Activated CD8-positive, alpha-beta T cell treated with anti-CD3 and anti-CD28 coated beads for 36 hours (primary cell): Measurements from ENCODE around the gene SART3. TPM values are rescaled to one million over a fixed set of nuclear protein-coding genes. Genes with fewer than 3 reads are reported as not detected.
"Not testable (repeated sequence)": the region's sequence is repeated elsewhere in the genome, so short reads cannot be mapped to it uniquely, and the experiment has no call there.

Source experiments
- ATAC-seq: fragments of 200-7000 bp; cut with Tn5 transposase; one replicate; pipeline ENCODE4 v1.10.0; 2021; ENCODE audit warnings: mild to moderate bottlenecking, moderate library complexity
- CTCF ChIA-PET: fragments of 350-600 bp; sonication (Branson Sonifier 250); formaldehyde crosslinking; loops from one replicate; lab custom pipeline; 2021; ENCODE audit warnings: antibody characterized with exemption; lab: Charles Lee
- POLR2A ChIA-PET: fragments of 350-600 bp; sonication (Branson Sonifier 250); formaldehyde crosslinking; loops from one replicate; lab custom pipeline; 2021; ENCODE audit warnings: antibody characterized with exemption; lab: Charles Lee
- DNase-seq: peaks from one replicate; pipeline ENCODE4 v3.0.0-alpha.2; 2020
- H3K27ac Mint-ChIP-seq: one replicate; pipeline ENCODE4 v1.8.0; 2021; ENCODE audit warnings: mild to moderate bottlenecking, mixed read lengths
- H3K27me3 Mint-ChIP-seq: one replicate; pipeline ENCODE4 v1.8.0; 2021; ENCODE audit warnings: mixed read lengths
- H3K36me3 Mint-ChIP-seq: one replicate; pipeline ENCODE4 v1.8.0; 2021; ENCODE audit warnings: low read depth, mixed read lengths
- H3K4me1 Mint-ChIP-seq: one replicate; pipeline ENCODE4 v1.8.0; 2021; ENCODE audit warnings: low read depth, mixed read lengths
- H3K4me3 Mint-ChIP-seq: one replicate; pipeline ENCODE4 v1.8.0; 2021; ENCODE audit warnings: mild to moderate bottlenecking, moderate library complexity, mixed read lengths
- H3K9me3 Mint-ChIP-seq: one replicate; pipeline ENCODE4 v1.8.0; 2021; ENCODE audit warnings: mixed read lengths
- CTCF ChIP-seq: fragments of 200-600 bp; IDR thresholded peaks from one replicate; pipeline ENCODE4 v1.8.0; 2022; ENCODE audit warnings: antibody characterized with exemption, mild to moderate bottlenecking
- intact Hi-C: fragments of 100-400 bp; cut with micrococcal nuclease; formaldehyde crosslinking; loops from one replicate; pipeline ENCODE4 v1.10.0; 2022
- total RNA-seq, 2 experiments: library from RNA; stranded (reverse); gene quantifications; one replicate each; pipeline ENCODE4 v1.2.3, GENCODE V29; 2021

SART3 gene
- total RNA-seq, 2 experiments from 2014 or later = 80.1 to 81.4 TPM

- ChIA-PET CTCF (interaction anchor here (4.2 kb wide), 1 partner anchor 22 kb away, joined by 17 read pairs; no protein-coding TSS in a partner anchor), POLR2A (interaction anchor here (0.6 to 0.7 kb wide), 2 partner anchors 98 to 801 kb away, joined by 3 read pairs; no protein-coding TSS in a partner anchor)
- Mint-ChIP-seq H3K4me1 (no peaks in the 10 kb centered on the region), H3K4me3 (no peak overlapping the region), H3K27ac (no peak overlapping the region), H3K27me3 (no peaks in the 10 kb centered on the region), H3K36me3 (no peaks in the 10 kb centered on the region), H3K9me3 (no peaks in the 10 kb centered on the region)
- ATAC-seq (no peak), DNase-seq (no peak)
- TF ChIP-seq CTCF = no peak
- intact Hi-C loops = no loop called here
Measured at GRCh38 chr12:108594960-108595710, 34.2 kb upstream of the SART3 start.

- no peaks in the 10 kb centered on the region for H3K9me3 Mint-ChIP-seq
- H3K27ac Mint-ChIP-seq = no peak overlapping the region
- TF ChIP-seq CTCF = no peak
- no peaks in the 10 kb centered on the region for H3K36me3 Mint-ChIP-seq
- ATAC-seq (no peak), DNase-seq (no peak)
- no peaks in the 10 kb centered on the region for H3K27me3 Mint-ChIP-seq
- POLR2A ChIA-PET = interaction anchor here (0.7 kb wide), 1 partner anchor 801 kb away, joined by 3 read pairs; no protein-coding TSS in a partner anchor
- CTCF ChIA-PET = interaction anchor here (0.8 to 4.2 kb wide), 2 partner anchors 12 to 23 kb away, joined by 3 to 17 read pairs; no protein-coding TSS in a partner anchor
- H3K4me3 Mint-ChIP-seq = no peak overlapping the region
- H3K4me1 Mint-ChIP-seq = no peaks in the 10 kb centered on the region
- intact Hi-C loops = no loop called here
Measured at GRCh38 chr12:108594323-108594903, 33.4 kb upstream of the SART3 start.

GRCh38 chr12:108592033-108592909, 31.3 kb upstream of the SART3 start:
- Mint-ChIP-seq H3K27me3 (no peaks in the 10 kb centered on the region), H3K9me3 (no peaks in the 10 kb centered on the region), H3K4me1 (no peaks in the 10 kb centered on the region), H3K36me3 (no peaks in the 10 kb centered on the region), H3K27ac (no peak overlapping the region), H3K4me3 (no peak overlapping the region)
- POLR2A ChIA-PET = no interaction called here
- DNase-seq (no peak), ATAC-seq (no peak)
- no peak for TF ChIP-seq CTCF
- CTCF ChIA-PET = no interaction called here
- intact Hi-C loops = no loop called here

GRCh38 chr12:108591267-108591980, 30.5 kb upstream of the SART3 start:
- DNase-seq = no peak
- POLR2A ChIA-PET = interaction anchor here (1.1 kb wide), 1 partner anchor 30 kb away, joined by 4 read pairs; no protein-coding TSS in a partner anchor
- Mint-ChIP-seq H3K27ac (no peak overlapping the region), H3K4me1 (no peaks in the 10 kb centered on the region), H3K27me3 (no peaks in the 10 kb centered on the region), H3K9me3 (no peaks in the 10 kb centered on the region), H3K4me3 (no peak overlapping the region), H3K36me3 (no peaks in the 10 kb centered on the region)
- CTCF ChIA-PET = no interaction called here
- no peak for TF ChIP-seq CTCF
- intact Hi-C loops = no loop called here
- no peak for ATAC-seq

- CTCF ChIA-PET, H3K4me1 Mint-ChIP-seq, H3K9me3 Mint-ChIP-seq, H3K27ac Mint-ChIP-seq, ATAC-seq, intact Hi-C loops, DNase-seq, H3K27me3 Mint-ChIP-seq, H3K36me3 Mint-ChIP-seq, H3K4me3 Mint-ChIP-seq: not testable (repeated sequence)
- POLR2A ChIA-PET = interaction anchor here (1.1 kb wide), 1 partner anchor 30 kb away, joined by 4 read pairs; no protein-coding TSS in a partner anchor
Measured at GRCh38 chr12:108590463-108590862, 29.5 kb upstream of the SART3 start.
